OCI-LY1 (cell line): ENCODE results near the gene OSGIN1.

Source experiments
- H2AFZ ChIP-seq: fragments of 200-600 bp; sonication (generic), shearing (Covaris generic); 2 replicates; pipeline ENCODE4 v1.6.0; 2014; ENCODE audit warnings: antibody characterized with exemption, mild to moderate bottlenecking, low read length
- H3F3A ChIP-seq: fragments of 200-600 bp; sonication (generic), shearing (Covaris generic); 2 replicates; pipeline ENCODE4 v1.6.0; 2014; ENCODE audit warnings: mild to moderate bottlenecking, antibody characterized with exemption, low read length, moderate library complexity; ENCODE audit not compliant: insufficient read depth
- H3K27ac ChIP-seq: fragments of 200-600 bp; sonication (generic); 2 replicates; pipeline ENCODE4 v1.5.1; 2014; ENCODE audit warnings: low read length, mixed run types, mild to moderate bottlenecking, low read depth; ENCODE audit not compliant: poor library complexity, severe bottlenecking
- H3K27me3 ChIP-seq: fragments of 200-600 bp; sonication (generic); 2 replicates; pipeline ENCODE4 v1.6.0; 2014; ENCODE audit warnings: antibody characterized with exemption, mild to moderate bottlenecking, low read length, moderate library complexity; ENCODE audit not compliant: insufficient read depth
- H3K36me3 ChIP-seq: fragments of 200-600 bp; sonication (generic); 2 replicates; pipeline ENCODE4 v1.6.1; 2014; ENCODE audit warnings: mild to moderate bottlenecking, antibody characterized with exemption, low read length, moderate library complexity, mixed read lengths; ENCODE audit not compliant: insufficient read depth
- H3K4me1 ChIP-seq: fragments of 200-600 bp; sonication (generic); 2 replicates; pipeline ENCODE4 v1.5.1; 2014; ENCODE audit warnings: mild to moderate bottlenecking, low read length, moderate library complexity; ENCODE audit not compliant: insufficient read depth, severe bottlenecking
- H3K4me2 ChIP-seq: fragments of 200-600 bp; sonication (generic), shearing (Covaris generic); 2 replicates; pipeline ENCODE4 v1.6.1; 2014; ENCODE audit warnings: low read length
- H3K4me3 ChIP-seq: fragments of 200-600 bp; sonication (generic); 2 replicates; pipeline ENCODE4 v1.5.1; 2014; ENCODE audit warnings: low read length, low read depth, mild to moderate bottlenecking, mixed read lengths; ENCODE audit not compliant: poor library complexity, severe bottlenecking
- H3K79me2 ChIP-seq: fragments of 200-600 bp; shearing (Covaris generic); 2 replicates; pipeline ENCODE4 v1.6.1; 2016; ENCODE audit warnings: mixed run types, low read length, mixed read lengths; ENCODE audit not compliant: insufficient read depth
- H3K9ac ChIP-seq: fragments of 200-600 bp; sonication (generic), shearing (Covaris generic); 2 replicates; pipeline ENCODE4 v1.6.1; 2014; ENCODE audit warnings: mild to moderate bottlenecking, low read length, mixed read lengths
- H3K9me2 ChIP-seq: fragments of 200-600 bp; sonication (generic), shearing (Covaris generic); 2 replicates; pipeline ENCODE4 v1.6.1; 2014; ENCODE audit warnings: low read depth, mild to moderate bottlenecking, low read length, mixed read lengths
- H3K9me3 ChIP-seq: fragments of 200-600 bp; shearing (Covaris generic); 2 replicates; pipeline ENCODE4 v1.6.1; 2014; ENCODE audit warnings: low read length, mixed read lengths
- H4K20me1 ChIP-seq: fragments of 200-600 bp; sonication (generic), shearing (Covaris generic); 2 replicates; pipeline ENCODE4 v1.6.0; 2016; ENCODE audit warnings: mild to moderate bottlenecking, low read length; ENCODE audit not compliant: insufficient read depth
- EZH2 ChIP-seq: fragments of 200-600 bp; sonication (generic), shearing (Covaris generic); IDR thresholded peaks from 2 replicates; pipeline ENCODE4 v1.8.0; 2017; ENCODE audit warnings: borderline replicate concordance, mixed run types, mild to moderate bottlenecking, antibody characterized with exemption, low read length, moderate library complexity, mixed read lengths
- TF ChIP-seq, protein P1 (sequence below): fragments of 200-600 bp; sonication (generic), shearing (Covaris generic); IDR thresholded peaks from 2 replicates; pipeline ENCODE4 v1.5.1; 2017; ENCODE audit warnings: mild to moderate bottlenecking, antibody characterized with exemption, low read length, moderate library complexity, mixed read lengths

OSGIN1 gene

DNA sequence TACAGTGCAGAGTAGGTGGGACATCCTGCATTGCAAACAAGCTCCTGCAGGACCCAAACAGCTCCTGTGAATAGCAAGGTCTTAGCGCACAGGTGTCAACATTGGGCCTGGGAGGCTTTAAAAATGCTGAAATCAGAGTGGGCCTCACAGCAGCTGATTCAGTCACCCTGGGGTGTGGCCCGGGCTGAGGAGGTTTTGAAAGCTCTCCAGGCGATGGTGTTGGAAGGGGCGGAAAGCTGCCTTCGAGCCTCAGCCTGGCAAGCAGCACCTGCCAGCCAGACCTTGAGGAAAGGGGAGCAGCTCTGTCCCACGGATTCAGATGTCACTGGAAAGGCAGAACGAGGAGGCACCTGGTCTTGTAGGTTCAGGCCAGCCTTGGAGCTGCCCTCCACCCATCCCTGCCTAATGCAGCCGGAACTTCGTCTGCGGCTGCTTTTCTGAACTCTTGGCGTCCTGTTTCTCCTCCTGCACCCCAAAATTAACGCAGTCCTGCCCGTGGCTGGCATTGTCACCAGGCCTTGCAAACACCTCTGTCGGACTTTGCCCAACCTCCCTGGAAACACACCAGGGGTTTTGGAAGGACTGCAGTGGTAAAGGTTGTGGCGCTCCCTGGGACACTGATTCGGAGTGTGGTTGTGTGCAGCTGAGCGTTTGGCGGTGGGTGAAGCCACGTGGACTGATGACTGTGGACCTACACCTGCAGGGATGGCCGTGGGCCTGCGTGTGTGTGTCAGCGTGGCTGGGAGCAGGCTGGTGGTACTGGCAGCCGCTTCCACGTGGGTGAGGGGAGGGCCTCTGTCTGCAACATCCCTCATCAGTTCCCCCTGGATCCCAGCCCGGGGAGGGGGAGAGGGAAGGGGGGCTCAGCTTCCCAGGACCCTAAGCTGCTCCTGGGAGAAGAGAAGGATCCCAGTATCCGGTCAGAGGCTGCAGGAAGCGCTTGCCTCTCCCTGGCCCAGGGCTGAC, 18.4 kb downstream of the OSGIN1 start:
- H3K4me3 ChIP-seq: no peak overlapping the region
- H3K4me2 ChIP-seq: no peak overlapping the region

DNA sequence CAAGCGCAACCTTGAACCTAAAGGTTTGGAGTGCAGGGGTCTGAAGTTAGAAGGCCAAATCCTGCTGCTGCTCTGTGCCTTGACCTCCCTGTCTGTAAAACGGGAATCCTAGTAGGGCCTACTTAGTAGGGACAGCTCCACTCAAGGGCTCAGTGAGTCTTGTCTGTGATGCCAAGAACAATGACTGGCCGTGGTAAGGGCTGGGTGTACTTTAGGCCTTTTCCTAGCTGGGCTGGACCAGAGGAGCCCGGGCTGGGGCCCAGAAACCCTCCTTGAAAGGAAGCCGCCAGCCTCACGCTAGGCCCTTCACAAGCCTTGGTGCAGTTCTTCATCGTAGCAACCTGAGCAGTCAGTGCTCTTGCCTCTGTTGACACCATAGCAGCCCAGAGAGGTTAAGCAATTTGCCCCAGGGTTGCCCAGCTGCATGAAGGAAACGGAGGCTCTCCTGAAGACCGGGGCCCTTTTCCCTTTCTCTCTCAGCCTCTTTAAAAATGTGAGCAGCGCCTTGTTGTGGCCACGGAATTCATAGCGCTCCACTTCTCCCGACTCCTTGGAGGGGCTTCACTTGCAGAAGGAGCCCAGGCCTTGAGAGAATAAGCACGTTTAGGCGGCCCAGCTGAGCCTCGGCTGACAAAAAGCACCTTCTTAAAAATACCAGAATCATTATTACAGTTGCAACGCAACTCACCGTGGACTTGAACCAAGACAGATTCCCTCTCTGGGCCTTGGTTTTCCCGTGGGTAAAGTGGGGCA, 19.4 kb downstream of the OSGIN1 start:
- no peaks in the 10 kb centered on the region for H3K9me3 ChIP-seq
- H3K36me3 ChIP-seq: no peaks in the 10 kb centered on the region
- H3K79me2 ChIP-seq: no peaks in the 10 kb centered on the region
- TF ChIP-seq, protein P1, sequence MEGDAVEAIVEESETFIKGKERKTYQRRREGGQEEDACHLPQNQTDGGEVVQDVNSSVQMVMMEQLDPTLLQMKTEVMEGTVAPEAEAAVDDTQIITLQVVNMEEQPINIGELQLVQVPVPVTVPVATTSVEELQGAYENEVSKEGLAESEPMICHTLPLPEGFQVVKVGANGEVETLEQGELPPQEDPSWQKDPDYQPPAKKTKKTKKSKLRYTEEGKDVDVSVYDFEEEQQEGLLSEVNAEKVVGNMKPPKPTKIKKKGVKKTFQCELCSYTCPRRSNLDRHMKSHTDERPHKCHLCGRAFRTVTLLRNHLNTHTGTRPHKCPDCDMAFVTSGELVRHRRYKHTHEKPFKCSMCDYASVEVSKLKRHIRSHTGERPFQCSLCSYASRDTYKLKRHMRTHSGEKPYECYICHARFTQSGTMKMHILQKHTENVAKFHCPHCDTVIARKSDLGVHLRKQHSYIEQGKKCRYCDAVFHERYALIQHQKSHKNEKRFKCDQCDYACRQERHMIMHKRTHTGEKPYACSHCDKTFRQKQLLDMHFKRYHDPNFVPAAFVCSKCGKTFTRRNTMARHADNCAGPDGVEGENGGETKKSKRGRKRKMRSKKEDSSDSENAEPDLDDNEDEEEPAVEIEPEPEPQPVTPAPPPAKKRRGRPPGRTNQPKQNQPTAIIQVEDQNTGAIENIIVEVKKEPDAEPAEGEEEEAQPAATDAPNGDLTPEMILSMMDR: no peak
- TF ChIP-seq EZH2: no peak
- H4K20me1 ChIP-seq: no peaks in the 10 kb centered on the region
- H3K4me2 ChIP-seq: no peak overlapping the region
- H3K9me2 ChIP-seq: no peaks in the 10 kb centered on the region
- no peak overlapping the region for H3K4me3 ChIP-seq
- no peaks in the 10 kb centered on the region for H3F3A ChIP-seq
- no peak overlapping the region for H2AFZ ChIP-seq
- H3K9ac ChIP-seq: no peak overlapping the region
- no peaks in the 10 kb centered on the region; the same call in 1 of the 2 replicates for H3K27me3 ChIP-seq
- H3K4me1 ChIP-seq: no peaks in the 10 kb centered on the region
- H3K27ac ChIP-seq: no peak overlapping the region

More for the DNA sequence above, 18.4 kb downstream of the OSGIN1 start:
- H3K9ac ChIP-seq: no peak overlapping the region
- no peaks in the 10 kb centered on the region for H3K9me2 ChIP-seq
- no peaks in the 10 kb centered on the region for H3K4me1 ChIP-seq
- H3K79me2 ChIP-seq: no peaks in the 10 kb centered on the region
- TF ChIP-seq, protein P1: no peak
- TF ChIP-seq EZH2: no peak
- no peak overlapping the region for H3K27ac ChIP-seq
- no peaks in the 10 kb centered on the region for H3F3A ChIP-seq
- no peaks in the 10 kb centered on the region for H3K36me3 ChIP-seq
- H4K20me1 ChIP-seq: no peaks in the 10 kb centered on the region
- no peak overlapping the region for H2AFZ ChIP-seq
- H3K9me3 ChIP-seq: no peaks in the 10 kb centered on the region
- H3K27me3 ChIP-seq: no peaks in the 10 kb centered on the region; the same call in 1 of the 2 replicates

DNA sequence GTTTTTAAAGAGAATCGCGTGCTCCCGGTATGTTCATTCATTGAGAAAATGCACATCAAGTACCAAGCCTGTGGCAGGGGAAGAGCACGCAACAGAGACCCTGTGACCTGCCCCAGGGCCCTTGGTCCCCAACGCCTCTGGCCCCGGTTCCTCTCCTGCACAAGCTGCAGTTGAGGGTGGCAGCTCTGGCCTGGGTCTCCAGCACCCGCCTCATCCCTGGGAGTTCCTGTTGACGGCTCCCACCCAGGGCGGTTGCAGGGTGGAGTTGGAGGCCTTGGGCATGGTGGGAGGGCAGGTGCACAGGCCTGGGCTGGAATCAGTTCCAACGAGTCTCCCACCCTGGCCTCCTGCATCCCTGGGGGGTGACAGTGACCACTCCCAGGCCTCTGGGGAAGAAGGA, 20.0 kb downstream of the OSGIN1 start:
- TF ChIP-seq EZH2: no peak
- TF ChIP-seq, protein P1: no peak
- no peak overlapping the region for H2AFZ ChIP-seq
- no peak overlapping the region for H3K27ac ChIP-seq
- H3K4me2 ChIP-seq: no peak overlapping the region
- no peaks in the 10 kb centered on the region for H3K36me3 ChIP-seq
- H3F3A ChIP-seq: no peaks in the 10 kb centered on the region
- no peak overlapping the region for H3K4me3 ChIP-seq
- H3K79me2 ChIP-seq: no peaks in the 10 kb centered on the region
- H3K9ac ChIP-seq: no peak overlapping the region
- H3K9me2 ChIP-seq: no peaks in the 10 kb centered on the region
- no peaks in the 10 kb centered on the region for H3K4me1 ChIP-seq
- H3K9me3 ChIP-seq: no peaks in the 10 kb centered on the region
- H4K20me1 ChIP-seq: no peaks in the 10 kb centered on the region
- H3K27me3 ChIP-seq: no peaks in the 10 kb centered on the region; the same call in 1 of the 2 replicates
